GM13977 (cell line): Measurements from ENCODE around the gene MYO15A.

Source experiments
- DNase-seq: peaks from one replicate; pipeline ENCODE4 v3.0.0; 2012; ENCODE audit warnings: low spot score
- CTCF ChIP-seq: IDR thresholded peaks from 2 replicates; pipeline ENCODE4 v1.5.1; 2012; ENCODE audit warnings: mild to moderate bottlenecking, control low read depth; ENCODE audit not compliant: insufficient read depth; ENCODE audit errors: extremely low read depth, missing control alignments
- in situ Hi-C: fragments of 300-500 bp; cut with MboI; formaldehyde crosslinking; loops from one replicate; pipeline ENCODE4 v1.12.0; 2022; ENCODE audit warnings: low sequenced_read_pairs, low pct_unique_long_range_greater_than_20kb, mixed read lengths, inconsistent platforms; ENCODE audit not compliant: unreplicated experiment

The MYO15A gene

GRCh38 chr17:18101828-18102227 is 6.7 kb upstream of the MYO15A start:
- in situ Hi-C loops: no loop called here
- TF ChIP-seq CTCF: no peak
- no peak for DNase-seq

- no peak for DNase-seq
- in situ Hi-C loops: no loop called here
- TF ChIP-seq CTCF: no peak
These were observed 5.9 kb upstream of the MYO15A start for GRCh38 chr17:18102640-18103039.

GRCh38 chr17:18105027-18105426 is 3.5 kb upstream of the MYO15A start:
- TF ChIP-seq CTCF: no peak
- in situ Hi-C loops: no loop called here
- DNase-seq: no peak

- in situ Hi-C loops: no loop called here
- no peak for TF ChIP-seq CTCF
- DNase-seq: no peak
These were observed 3.0 kb upstream of the MYO15A start for GRCh38 chr17:18105595-18105994.

GRCh38 chr17:18106211-18106610 is 2.3 kb upstream of the MYO15A start:
- no peak for DNase-seq
- in situ Hi-C loops: no loop called here
- TF ChIP-seq CTCF: no peak

- no peak for TF ChIP-seq CTCF
- in situ Hi-C loops: no loop called here
- DNase-seq: no peak
These were observed 1.3 kb upstream of the MYO15A start for GRCh38 chr17:18107061-18107790.
